Measurements from ENCODE around the gene SOST. TPM values are rescaled to one million over a fixed set of nuclear protein-coding genes. Genes with fewer than 3 reads are reported as not detected.
A peak's percentile ranks its signal among the peaks of the same experiment; 100 is the strongest.

The SOST gene
- total RNA-seq, 1 donor from 2014 or later, result not detected

- DNase-seq (ENCODE audit: low spot score), result no peak
These were observed 13.1 kb downstream of the SOST start for GRCh38 chr17:43745541-43745940.

GRCh38 chr17:43741636-43742035 is 17.0 kb downstream of the SOST start:
- no peak for DNase-seq (ENCODE audit: low spot score)

GRCh38 chr17:43740541-43740940 is 18.1 kb downstream of the SOST start:
- DNase-seq (ENCODE audit: low spot score), result no peak

GRCh38 chr17:43737722-43738121 is 20.9 kb downstream of the SOST start:
- no peak for DNase-seq (ENCODE audit: low spot score)

GRCh38 chr17:43736389-43736788 is 22.2 kb downstream of the SOST start:
- no peak for DNase-seq (ENCODE audit: low spot score)

- DNase-seq (ENCODE audit: low spot score), result no peak
These were observed 24.2 kb downstream of the SOST start for GRCh38 chr17:43734376-43734775.

- no peak for DNase-seq (ENCODE audit: low spot score)
These were observed 24.6 kb downstream of the SOST start for GRCh38 chr17:43733956-43734355.

GRCh38 chr17:43732958-43733357 is 25.6 kb downstream of the SOST start:
- no peak for DNase-seq (ENCODE audit: low spot score)

- DNase-seq (ENCODE audit: low spot score), result no peak
These were observed 30.5 kb downstream of the SOST start for GRCh38 chr17:43728081-43728480.

GRCh38 chr17:43723697-43724359 is 34.8 kb downstream of the SOST start:
- no peak for DNase-seq (ENCODE audit: low spot score)

- no peak for DNase-seq (ENCODE audit: low spot score)
These were observed 35.5 kb downstream of the SOST start for GRCh38 chr17:43722870-43723665.

- DNase-seq (ENCODE audit: low spot score), result no peak
These were observed 36.3 kb downstream of the SOST start for GRCh38 chr17:43722269-43722619.

GRCh38 chr17:43721537-43722268 is 36.9 kb downstream of the SOST start:
- no peak for DNase-seq (ENCODE audit: low spot score)

- peak; percentile 94 for DNase-seq (ENCODE audit: low spot score)
These were observed 38.1 kb downstream of the SOST start for GRCh38 chr17:43720311-43721060.

GRCh38 chr17:43719578-43719977 is 39.0 kb downstream of the SOST start:
- DNase-seq (ENCODE audit: low spot score), result no peak

- no peak for DNase-seq (ENCODE audit: low spot score)
These were observed 40.0 kb downstream of the SOST start for GRCh38 chr17:43718544-43718943.

GRCh38 chr17:43717913-43718312 is 40.7 kb downstream of the SOST start:
- DNase-seq (ENCODE audit: low spot score), result no peak

- DNase-seq (ENCODE audit: low spot score), result no peak
These were observed 44.0 kb downstream of the SOST start for GRCh38 chr17:43714465-43715149.

- DNase-seq (ENCODE audit: low spot score), result no peak
These were observed 45.0 kb downstream of the SOST start for GRCh38 chr17:43713494-43714162.

- DNase-seq (ENCODE audit: low spot score), result no peak
These were observed 46.2 kb downstream of the SOST start for GRCh38 chr17:43712397-43712796.
